Stimulated activated CD8-positive, alpha-beta memory T cell treated with anti-CD3 and anti-CD28 coated beads, Interleukin-15, amount 100 ng/mL, for 4 hours (primary cell): ENCODE measurements around the gene DNAI2.

ENCODE experiments used
- DNase-seq, 2 donors: peaks; one replicate each; pipeline ENCODE4 v3.0.0-alpha.2; 2020; ENCODE audit warnings: low read depth in 2 of 2

The DNAI2 gene

DNA sequence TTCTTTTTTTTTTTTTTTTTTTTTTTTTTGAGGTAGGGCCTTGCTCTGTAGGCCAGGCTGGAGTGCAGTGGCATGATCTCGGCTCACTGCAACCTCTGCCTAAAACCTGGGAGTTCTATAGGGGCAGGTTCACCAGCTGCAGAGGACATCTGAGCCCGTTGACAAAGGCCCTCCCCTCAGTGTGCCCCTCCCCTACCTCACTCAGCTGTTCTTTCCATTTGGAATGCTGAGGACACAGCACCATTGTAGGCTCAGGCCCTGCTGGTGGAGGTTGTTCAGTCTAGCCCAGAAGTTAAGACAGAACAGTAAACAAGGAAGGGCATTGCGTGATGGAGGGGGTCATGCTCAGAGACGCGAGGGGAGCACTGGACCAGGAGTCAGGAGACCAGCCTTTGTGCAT lies 30.1 kb downstream of the DNAI2 start:
- no peak for DNase-seq

DNA sequence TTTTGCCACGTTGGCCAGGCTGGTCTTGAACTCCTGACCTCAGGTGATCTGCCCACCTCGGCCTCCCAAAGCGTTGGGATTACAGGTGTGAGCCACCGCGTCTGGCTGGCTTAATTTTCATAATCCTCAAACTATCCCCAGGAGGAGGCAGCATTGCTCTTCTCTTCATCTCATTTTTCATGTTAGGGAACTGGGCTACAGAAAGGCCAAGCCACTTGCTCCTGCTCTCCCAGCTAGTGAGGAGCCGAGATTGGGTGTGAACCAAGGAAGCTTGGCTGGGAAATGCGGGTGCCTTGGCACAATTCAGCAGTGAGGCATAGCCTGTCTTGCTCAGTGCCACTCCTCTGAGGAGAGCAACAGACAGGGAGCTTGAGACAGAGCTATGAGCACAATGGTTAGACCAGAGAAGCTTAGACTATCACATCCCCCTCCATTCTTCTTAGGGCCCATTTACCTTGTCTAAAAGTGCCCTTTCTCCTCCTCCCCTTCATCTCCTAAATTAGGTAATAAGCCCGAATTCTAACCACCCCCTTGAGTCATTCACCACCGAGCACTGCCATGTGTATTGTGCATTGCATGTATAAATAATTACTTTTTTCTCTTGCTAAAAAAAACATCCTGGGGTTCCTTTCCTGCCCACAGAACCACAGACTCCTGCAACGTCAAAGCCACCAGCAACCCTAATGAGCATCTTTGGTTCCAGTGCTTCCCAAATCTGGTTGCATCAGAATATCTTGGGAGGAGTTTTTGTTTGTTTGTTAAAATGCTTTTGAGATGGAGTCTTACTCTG lies 32.0 kb downstream of the DNAI2 start:
- DNase-seq = no peak

DNA sequence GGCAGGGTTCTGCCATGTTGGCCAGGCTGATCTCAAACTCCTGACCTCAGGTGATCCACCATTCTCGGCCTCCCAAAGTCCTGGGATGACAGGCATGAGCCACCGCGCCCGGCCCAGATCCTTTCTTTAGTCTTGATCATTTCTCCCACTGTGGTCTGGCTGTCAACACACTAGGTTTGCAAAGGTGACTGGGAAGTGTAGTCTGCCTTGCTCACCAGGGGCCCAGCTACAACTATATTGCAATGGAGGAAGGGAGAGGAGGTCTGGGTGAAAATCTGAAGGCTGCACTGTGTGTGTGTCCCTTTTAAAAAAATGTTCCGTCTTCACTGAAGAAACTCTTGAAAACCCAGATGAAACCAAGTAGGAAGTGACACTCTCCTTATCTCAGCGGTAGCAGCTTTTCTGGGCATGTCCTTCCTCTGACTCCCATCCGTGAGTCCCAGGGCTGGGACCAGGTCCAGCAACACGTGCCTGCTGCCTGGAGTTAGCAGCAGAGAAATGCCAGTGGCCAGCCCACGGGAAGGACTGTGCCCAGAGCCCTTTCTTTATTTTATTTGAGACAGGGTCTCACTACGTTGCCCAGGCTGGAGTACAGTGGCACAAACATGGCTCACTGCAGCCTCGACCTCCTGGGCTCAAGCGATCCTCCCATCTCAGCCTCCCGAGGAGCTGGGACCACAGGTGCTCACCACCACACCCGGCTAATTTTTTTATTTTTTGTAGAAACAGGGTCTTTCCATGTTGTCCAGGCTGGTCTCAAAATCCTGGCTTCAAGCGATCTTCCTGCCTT lies 34.1 kb downstream of the DNAI2 start:
- DNase-seq = no peak

DNA sequence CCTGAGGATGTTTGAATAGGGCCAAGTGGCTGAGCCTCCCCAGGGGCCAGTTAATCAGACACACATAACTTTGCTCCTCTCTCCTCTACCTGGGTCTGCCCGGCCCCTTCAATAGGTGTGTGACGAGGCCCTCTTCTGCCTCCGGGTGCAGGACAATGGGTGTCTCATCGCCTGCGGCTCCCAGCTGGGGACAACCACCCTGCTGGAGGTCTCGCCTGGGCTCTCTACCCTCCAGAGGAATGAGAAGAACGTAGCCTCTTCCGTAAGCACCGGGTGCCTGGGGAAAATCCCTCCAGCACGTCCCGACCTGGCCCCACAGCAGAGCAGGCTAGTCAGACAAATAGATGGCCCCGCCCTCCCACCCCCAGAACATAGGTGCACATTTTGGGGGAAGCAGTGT lies 35.9 kb downstream of the DNAI2 start:
- no peak for DNase-seq

DNA sequence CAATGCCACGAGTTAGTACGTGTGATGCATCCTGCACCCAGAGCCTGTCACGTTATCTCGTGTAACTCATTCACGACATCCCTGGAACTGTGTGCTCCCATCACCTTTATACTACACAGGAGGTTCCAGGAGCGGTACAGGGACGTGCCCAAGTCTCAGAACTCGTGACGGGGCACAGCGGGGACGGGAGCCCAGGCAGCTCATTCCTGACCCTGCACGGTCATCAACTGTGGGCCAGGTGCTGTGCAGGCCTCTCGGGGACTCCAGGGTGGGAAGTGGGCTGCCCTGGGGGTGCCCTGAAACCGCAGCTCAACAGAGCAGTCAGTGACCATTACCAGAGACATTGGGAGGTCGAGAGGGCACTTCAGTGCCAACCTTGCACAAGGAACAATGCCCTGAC lies 40.8 kb downstream of the DNAI2 start:
- DNase-seq = no peak

DNA sequence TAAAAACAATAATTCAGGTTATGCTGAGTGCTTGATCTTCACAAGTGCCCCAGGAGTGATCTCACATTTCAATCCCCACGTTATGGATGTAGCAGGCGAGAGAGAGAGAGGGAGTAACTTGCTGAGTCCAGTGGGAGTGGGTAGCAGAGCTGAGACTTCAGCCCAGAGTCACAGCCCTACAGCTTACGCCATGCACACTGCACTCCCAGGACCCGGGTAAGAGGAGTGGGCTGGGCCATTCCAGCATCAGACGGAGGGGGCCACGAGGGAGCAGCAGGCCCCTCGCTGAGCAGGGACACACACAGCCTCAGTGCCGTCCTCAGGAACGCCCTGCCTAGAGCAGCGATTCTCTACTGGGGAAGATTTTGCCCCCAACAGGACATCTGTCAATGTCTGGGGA lies 42.2 kb downstream of the DNAI2 start:
- no peak for DNase-seq

DNA sequence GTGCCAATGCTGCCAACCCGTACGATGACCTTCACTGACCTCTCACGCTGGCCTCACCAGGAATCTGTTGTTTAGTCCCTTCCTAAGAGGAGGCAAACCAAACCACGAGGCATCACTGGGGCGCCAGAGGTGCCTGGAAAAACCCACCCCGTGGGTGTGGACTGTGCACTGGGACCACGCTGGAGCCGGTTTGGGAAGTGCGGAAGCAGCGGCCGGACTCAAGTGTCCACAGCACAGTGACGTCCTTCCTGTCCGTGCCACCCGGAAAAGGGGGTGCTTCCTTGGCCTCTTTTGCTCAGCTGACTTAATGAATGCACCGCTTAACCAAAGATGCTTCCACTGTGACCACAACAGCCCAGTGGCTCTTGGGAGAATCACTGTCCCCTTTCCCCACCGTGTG lies 43.0 kb downstream of the DNAI2 start:
- DNase-seq = no peak

DNA sequence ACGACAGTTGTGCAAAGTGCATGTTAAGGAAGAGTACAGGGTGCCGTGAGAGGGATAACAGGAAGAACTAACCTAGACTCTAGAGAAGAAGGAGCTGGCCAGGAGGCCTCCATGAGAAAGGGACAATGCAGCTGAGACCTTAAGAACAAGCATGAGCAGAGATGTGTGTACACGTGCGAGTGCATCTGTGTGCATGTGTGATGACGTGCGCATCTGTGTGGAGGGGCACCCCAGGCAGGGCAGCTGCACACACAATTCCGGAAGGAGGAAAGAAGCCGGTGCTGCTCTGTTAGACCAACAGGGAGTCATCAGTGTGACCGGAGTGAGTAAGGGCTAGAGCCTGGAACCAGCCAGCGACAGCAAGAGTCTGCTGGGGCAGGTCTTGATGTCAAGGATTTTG lies 44.4 kb downstream of the DNAI2 start:
- no peak for DNase-seq

DNA sequence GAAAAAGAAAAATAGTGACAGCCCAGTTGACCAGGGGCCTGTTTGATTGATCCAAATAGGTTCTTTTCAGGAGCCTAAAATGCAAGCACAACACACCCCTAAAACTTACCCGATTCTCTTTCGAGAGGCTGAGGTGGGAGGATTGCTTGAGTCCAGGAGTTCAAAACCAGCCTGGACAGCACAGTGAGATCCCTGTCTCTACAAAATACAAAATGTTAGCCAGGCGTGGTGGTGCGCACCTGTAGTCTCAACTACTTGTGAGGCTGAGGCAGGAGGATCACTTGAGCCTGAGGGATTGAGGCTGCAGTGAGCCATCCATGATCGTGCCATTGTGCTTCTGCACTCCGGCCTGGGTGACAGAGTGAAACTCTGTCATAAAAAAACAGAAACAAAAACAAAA lies 50.5 kb downstream of the DNAI2 start:
- DNase-seq = no peak

DNA sequence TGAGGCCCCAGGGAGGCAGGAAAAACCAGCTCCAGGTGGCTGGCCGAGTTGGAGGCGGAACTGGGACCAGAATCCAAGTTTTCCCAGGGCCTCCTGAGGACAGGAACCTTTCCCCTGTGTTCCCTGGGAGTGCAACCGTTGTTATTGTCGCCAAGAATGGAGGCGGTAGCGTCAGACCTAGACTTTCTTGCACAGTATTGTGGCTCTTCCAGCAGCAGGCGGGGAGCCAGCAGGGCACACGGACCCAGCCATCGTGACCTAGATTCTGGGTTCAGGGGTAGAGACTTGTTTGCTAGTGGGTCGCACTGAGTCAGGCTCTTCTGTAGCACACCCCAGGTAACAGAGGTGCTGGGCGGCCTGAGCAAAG lies 51.3 kb downstream of the DNAI2 start:
- no peak for DNase-seq

DNA sequence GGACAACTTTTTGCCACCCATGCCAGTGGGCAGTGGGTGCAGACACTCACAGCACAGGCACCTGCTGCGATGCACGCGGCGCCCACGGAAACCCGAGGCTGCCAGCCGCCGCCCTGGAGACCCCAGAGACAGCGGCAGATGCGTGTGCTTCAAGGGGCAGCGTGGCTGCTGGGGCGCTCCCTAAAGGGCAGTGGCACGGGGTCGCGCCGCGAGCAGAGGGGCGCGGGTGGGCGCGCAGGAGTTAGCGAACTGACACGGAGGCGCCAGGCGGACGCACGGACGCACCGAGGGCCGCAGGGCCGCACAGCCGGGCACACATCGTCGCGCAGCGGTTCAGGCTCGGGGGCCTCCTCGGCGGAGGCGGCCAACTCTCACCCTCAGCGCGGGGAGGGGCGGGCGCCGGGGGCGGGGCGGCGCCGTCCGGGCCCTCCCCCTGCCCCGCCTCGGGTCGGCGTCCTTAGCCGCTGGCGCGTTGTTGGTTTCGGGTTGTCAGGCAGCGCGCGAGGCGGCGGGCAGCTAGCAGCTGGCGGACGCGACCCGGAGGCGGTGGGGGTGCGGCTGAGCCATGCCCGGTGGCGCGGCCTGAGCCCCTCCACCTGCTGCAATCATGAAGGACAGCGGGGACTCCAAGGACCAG lies 51.8 kb downstream of the DNAI2 start, which contains the start of gene KIF19:
TSS of gene KIF19 (plus strand) at position 484 of the 637 bp plus-strand sequence. CDS start at position 608, 124 bp downstream.
- DNase-seq = peak; percentile 4 to 33

DNA sequence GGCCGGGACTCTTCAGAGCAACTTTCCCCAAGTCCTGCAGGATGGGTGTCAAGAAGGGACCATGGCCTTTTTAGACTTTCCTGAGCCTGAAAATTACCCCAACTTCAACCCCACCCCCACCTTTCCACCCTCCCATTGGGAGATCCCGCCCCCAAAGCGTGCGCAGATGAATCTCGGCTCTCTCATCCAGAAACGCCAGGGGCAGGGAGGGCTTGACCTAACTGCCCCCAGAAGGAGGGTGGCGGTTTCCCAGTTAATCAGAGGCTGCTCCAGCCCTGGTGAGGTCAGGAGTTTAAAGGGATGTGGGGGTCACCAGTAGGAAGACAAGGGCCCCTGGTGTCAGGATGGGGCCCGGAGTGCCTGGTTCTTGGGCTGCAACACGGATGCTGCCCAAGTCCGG lies 52.5 kb downstream of the DNAI2 start:
- DNase-seq = no peak

DNA sequence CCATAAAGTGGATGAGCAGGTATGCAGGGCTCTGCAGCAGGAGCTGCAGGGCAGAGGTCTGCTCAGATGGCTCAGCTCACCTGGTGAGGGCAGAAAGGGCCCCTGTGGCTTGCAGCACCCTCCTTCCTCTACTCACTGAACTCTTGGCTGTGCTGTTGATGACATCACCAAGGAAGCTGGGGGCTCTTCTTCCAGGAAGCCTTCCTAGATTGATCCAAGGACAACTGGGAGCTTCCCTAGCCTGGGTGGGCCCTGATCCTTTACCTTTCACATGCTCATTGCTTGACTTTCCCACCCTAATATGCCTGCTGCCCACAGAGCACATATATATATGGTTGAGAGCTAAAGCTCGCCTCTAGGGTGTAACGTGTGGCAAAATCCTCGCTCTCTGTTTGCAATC lies 54.5 kb downstream of the DNAI2 start:
- no peak for DNase-seq

DNA sequence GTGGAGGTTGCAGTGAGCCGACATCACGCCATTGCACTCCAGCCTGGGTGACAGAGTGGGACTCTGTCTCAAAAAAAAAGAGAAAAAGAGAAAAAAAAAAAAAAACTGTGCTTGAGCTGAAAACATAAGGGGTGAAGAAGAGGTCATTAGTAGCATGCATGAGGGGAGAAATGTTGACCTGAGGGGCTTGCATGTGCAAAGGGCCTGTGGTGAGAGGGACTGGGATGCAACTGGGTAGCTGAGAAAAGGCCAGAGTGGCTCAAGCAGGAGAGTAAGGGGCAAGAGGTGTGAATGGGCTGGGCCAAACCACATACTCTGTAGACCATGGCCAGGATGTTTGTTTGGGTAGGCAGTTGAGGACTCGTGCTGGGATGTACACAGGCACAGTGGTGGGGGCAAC lies 55.3 kb downstream of the DNAI2 start:
- no peak for DNase-seq

DNA sequence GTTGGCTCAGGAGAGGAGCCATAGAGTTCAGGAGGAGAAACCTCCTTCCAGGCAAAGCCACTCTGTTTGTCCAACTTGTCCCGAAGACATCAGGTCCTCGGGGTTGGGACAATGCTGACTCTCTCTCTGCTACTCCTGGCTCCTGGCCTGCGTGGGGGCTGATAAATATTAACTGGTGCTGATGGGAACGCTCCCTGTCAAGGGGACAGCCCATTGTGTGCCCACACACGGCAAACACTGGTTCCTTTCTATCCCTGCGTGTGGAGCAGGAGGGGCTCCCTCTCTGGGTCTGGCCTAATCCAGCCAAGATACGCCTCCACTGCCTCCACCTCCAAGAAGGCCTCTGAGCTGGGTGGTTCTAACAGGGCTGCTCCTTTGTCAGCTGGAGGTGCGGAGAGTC lies 56.4 kb downstream of the DNAI2 start:
- no peak for DNase-seq

DNA sequence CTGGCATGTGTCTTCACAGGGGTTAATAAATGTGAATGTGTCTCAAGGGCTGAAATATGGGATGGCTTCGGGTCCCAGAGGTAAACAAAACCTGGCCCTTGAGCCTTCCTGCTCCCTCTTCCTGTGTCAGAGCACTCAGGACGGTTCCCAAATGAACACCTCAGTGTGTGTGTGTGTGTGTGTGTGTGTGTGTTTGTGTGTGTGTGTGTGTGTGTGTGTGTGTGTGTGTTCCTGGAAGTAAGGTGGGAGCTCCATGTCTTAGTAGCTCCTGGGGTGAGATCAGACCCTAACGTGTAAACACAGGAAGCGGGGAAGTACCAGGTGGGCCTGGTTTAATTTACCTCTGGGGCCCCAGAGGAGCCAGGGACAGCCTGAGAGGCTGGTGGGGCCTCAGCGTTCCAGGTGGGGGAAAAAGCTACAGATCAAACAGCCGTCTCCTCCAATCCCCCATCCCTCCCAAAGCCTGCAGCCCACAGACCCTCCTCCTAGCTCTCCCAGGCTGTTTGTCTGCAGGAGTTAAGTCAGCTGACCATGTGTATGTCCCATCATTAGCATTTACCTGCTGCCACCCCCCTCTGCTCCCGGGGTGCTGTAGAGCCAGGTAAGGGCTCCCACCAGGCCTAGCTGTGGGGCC lies 58.1 kb downstream of the DNAI2 start:
- no peak for DNase-seq

DNA sequence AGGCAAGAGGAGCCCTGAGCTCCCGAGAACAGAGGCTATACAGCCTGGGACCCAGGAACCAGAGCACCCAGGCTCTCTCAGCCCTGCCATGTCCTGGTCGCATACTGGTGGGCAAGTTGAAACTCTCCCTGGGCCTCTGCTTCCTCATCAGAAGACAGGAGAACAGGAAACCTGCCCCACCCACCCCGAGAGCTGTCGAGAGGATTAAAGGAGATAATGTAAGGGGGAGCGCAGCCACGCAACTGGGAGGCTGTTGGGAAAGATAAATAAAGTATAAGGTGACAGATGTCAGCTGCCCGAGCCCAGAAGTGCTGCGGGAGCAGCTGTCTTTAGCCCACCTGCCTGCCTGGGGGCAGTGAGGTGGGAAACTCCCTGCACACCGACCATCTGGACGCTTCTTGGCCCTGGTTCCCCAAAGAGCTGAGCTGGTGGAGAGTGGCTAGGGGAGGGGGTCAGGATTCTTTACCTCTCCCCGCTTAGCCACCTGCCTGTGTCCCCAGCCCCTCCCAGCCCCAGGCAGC lies 58.8 kb downstream of the DNAI2 start:
- no peak for DNase-seq

DNA sequence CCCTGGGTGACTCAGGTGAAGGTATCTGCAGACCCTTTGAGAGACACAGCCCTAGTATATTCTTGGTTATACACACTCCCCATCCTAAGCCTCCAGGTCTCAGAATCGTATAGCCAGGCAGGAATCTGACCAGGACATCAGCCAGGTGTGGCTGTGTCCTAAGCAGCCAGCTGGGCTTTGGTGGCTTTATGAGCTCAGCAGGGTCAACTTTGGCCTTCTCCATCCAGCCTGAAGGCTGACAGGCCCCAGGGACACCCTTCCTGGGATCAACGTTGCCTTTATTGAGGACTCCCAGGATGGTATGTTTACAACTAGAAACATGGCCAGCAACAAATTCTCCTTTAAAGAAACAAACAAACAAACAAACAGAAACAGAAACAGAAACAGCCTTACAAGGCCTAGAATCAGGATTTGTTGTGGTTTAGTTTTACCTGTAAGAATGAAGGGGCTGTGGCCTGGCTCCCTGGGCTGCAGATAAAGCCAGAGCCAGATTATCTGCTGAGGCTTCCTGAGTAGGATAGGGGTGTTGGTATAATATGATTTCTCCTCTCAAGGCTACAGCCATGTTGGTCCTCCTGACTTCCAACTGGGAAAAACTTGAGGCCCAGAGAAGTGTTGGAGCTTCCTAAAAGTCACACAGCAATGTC lies 60.5 kb downstream of the DNAI2 start:
- DNase-seq = no peak

DNA sequence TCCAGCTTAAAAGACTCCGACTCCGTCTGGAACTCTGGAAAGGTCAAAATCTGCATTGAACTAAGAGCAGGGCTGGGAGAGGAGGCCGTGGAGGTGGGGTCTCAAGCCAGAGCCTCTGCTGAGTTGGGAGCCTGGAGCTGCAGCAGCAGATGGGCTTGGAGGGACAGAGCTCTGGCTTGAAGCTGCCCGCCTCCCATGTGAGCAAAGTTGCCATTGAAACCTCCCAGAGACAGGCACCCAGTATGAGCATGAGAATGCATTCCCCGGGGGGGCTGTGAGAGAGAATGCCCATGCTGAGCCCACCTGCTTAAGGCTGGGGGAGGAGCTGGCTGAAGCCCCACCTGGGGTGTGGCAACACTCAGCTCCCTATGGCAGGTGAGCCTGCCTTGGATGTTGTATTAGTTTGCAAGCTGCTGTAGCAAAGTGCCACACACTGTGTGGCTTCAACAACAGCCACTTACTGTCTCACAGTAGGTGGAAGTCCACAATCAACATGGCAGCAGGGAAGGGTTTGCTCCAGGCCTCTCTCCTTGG lies 61.6 kb downstream of the DNAI2 start:
- DNase-seq = no peak

DNA sequence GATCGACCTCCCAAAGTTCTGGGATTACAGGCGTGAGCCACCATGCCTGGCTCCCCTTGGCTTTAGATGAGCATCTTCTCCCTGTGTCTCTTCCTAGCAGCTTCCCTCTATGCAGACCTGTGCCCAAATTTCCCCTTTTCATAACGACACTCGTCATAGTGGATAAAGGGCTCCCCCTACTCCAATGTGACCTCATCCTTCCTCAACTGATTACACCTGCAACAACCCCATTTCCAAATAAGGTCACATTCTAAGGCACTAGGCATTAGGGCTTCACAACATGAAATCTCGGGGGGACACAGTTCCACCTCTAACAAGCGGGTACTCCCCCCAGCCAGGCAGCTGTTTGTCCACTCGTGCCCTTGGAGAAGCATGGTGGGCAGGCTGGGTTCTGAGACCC lies 62.3 kb downstream of the DNAI2 start:
- no peak for DNase-seq

DNA sequence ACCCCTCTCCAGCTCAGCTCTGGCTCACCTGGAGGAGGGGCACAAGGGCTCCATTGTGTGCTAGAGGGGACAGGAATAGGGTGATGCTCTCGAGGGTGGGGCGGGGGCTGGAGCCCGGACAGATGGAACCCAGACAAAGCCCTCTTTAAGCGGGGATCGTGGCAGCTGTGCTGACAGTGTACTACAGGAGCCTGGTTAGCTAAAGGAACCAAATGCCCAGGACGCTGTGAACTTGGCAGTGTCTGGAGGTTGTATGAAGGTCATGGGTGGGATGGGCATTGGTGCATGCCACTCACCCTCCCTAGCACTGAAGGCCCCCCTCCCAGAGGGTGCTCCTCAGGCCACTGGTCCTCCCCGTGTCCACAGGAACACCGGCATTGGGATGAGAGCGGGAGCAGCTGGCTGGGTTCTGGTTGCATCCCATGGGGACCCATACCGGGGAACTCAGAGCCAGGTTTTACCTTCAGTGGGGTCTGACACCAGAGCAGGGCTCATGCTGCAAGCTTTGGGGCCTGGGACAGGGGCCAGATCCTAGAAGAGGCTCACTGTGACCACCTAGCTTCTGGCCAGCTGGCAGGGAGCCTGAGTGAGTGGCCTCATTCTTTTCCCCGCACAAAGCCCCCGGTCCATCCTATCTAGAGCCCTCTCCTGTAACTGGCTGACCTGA lies 63.9 kb downstream of the DNAI2 start:
- no peak for DNase-seq
